ENCODE data around the gene BCAS3.
"Not testable (repeated sequence)": the region's sequence is repeated elsewhere in the genome, so short reads cannot be mapped to it uniquely, and the experiment has no call there.

The BCAS3 gene

DNA sequence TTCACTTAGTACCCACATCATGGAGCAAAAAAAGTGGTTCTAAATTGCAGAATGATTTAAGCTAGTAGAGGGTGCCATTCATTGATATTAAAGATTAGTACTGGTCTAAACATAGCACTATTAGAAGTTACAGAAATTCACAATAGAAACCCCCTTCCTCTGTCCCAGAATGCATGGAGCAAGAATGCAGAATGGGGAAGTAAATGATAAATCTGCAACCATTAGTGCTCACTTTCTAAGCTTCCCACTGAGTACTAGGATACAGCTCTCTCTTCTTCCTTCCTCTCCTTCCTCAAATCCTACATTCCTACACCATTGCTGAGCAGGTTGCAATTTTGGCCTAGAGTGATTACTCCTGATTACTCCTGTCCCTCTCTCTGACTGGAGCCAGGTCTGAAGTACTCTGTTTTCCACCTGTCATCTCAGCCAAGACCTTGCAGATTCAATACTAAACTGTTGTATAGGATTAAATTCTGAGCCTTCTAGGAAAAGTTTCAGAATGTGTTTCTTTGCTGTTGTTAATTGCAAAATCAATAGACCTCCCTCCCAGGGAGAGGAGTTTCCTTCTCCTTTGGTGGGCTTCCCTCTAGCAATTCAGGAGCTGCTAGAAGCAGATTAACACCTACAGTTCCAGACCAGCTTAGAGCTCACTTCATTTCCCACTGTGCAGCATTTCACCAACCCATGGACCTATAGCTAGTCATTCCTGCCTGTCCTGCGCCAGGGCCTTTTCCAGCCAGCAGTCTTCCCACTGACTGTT is 556.5 kb downstream of the BCAS3 start:
- H3K4me3 ChIP-seq (ENCODE audit: low read length) = no peak overlapping the region
- no peak for TF ChIP-seq ZNF274 (IDR thresholded peaks at IDR 0.05; ENCODE audit: low read depth, low read length)

GRCh38 chr17:61235001-61235826 is 557.6 kb downstream of the BCAS3 start:
- no peak overlapping the region for H3K4me3 ChIP-seq (ENCODE audit: low read length)
- TF ChIP-seq ZNF274 (IDR thresholded peaks at IDR 0.05; ENCODE audit: low read depth, low read length) = no peak

DNA sequence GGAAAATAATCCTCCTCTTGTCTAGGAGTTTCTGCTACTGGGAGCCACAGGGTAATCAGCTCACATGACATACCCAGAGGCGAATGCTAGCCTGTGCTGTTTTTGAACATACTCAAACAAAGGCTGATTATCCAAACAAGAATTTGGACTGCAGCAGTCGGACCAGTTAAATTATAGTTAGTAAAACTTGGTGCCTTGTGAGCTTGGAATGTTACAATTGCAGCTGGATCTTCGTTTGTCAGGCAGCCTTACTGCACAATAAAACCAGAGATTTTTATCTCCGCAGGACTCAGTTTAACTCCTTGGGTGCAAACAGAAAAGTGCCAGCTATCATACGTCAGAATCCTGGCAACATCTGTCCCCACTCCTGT is 558.2 kb downstream of the BCAS3 start:
- TF ChIP-seq ZNF274 (IDR thresholded peaks at IDR 0.05; ENCODE audit: low read depth, low read length) = no peak
- no peak overlapping the region for H3K4me3 ChIP-seq (ENCODE audit: low read length)

- H3K4me3 ChIP-seq (ENCODE audit: low read length) = no peak overlapping the region
- TF ChIP-seq ZNF274 (IDR thresholded peaks at IDR 0.05; ENCODE audit: low read depth, low read length) = no peak
Observed at GRCh38 chr17:61237275-61237674, 559.6 kb downstream of the BCAS3 start.

DNA sequence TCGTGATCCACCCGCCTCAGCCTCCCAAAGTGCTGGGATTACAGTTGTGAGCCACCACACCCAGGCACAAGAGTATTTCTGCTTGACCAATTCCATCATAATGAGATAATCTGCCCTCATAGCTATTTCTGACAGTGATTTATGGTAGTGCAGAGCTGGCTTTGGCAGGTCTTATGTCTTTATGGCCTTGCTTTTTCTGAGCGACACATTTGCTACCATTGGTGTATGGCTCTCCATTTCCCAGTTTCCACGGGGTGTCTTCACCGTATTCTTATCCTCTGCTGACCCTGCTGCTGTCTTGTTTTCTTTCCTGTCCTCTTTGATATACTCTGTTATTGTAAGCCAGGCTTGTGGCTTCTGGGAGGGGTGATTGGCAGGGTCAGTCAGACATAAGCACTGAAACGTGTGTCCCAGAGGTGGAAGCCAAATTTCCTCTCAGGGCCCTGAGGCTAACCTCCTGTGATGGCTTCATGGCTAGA is 560.8 kb downstream of the BCAS3 start:
- TF ChIP-seq ZNF274 (IDR thresholded peaks at IDR 0.05; ENCODE audit: low read depth, low read length) = no peak
- no peak overlapping the region for H3K4me3 ChIP-seq (ENCODE audit: low read length)

GRCh38 chr17:61239327-61239726 is 561.7 kb downstream of the BCAS3 start:
- H3K4me3 ChIP-seq (ENCODE audit: low read length) = no peak overlapping the region
- no peak for TF ChIP-seq ZNF274 (IDR thresholded peaks at IDR 0.05; ENCODE audit: low read depth, low read length)

DNA sequence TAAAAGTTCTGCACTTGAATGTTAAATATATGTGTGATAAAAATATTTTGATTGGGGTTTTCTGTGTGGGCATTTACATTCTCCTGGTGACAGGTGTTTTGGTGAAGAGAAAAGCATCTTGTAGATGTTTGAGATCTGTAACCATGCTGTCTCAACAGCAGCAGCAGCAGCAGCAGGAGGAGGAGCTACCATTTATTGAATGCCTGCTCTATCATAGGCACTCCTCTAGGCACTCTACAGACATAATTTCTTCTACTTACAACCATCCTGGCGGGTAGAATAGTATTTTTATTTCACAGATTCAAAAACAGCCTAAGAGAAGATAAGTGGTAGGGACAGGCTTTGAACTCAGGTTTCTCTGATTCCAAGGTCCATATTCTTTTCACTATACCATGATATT is 562.3 kb downstream of the BCAS3 start:
- no peak for TF ChIP-seq ZNF274 (IDR thresholded peaks at IDR 0.05; ENCODE audit: low read depth, low read length)
- no peak overlapping the region for H3K4me3 ChIP-seq (ENCODE audit: low read length)

DNA sequence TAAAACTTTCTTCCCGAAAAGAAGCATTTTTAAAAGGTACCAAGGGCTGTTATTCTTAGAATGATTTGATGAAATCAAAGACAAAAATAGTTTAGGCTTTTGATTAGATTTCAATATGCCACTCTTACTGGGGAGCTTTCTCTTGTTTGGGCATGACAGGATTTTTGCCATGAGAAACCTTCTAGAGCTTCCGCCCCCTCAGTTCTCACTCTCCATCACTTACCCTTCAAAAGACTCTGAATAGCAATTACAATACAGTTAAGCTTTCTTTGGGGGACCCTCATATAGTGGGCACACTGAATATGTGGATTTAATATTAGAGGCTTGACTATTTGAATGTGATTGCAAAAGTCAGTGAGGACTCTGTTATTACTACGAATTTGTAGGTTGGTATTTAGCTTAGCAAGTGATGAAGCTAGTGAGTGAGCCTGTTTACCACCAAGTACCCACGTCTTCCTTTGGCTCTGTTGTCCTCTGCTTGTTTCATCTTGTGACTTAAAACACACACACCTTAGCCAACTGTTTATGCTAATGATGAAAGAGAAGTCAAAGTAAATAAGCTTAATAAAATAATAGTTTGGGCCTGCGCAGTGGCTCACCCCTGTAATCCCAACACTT is 563.3 kb downstream of the BCAS3 start:
- no peak for TF ChIP-seq ZNF274 (IDR thresholded peaks at IDR 0.05; ENCODE audit: low read depth, low read length)
- H3K4me3 ChIP-seq (ENCODE audit: low read length) = no peak overlapping the region

GRCh38 chr17:61244988-61245387 is 567.3 kb downstream of the BCAS3 start:
- H3K4me3 ChIP-seq (ENCODE audit: low read length) = not testable (repeated sequence)

DNA sequence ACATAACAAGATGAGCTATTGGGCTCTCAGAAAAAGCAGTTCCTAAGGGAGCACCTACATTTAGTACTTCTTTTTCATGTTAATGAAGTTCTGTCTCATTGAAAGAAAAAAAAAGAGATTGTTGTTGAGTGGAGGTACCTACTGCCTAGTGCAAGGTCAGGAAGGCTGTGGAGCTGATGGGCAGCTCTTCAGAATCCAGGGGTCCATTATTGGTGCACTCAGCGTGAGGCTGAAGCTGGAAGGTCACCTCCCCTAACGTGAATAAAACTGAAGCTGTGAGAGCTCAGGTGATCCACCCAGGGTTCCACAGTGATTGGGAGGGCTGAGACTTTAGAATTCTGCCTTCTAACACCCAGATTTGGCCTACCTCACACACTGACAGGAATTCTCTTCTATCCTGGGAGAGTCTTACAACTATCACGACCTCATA is 568.1 kb downstream of the BCAS3 start:
- no peak overlapping the region for H3K4me3 ChIP-seq (ENCODE audit: low read length)
- TF ChIP-seq ZNF274 (IDR thresholded peaks at IDR 0.05; ENCODE audit: low read depth, low read length) = no peak

GRCh38 chr17:61247439-61247838 is 569.8 kb downstream of the BCAS3 start:
- TF ChIP-seq ZNF274 (IDR thresholded peaks at IDR 0.05; ENCODE audit: low read depth, low read length) = no peak
- H3K4me3 ChIP-seq (ENCODE audit: low read length) = no peak overlapping the region

- TF ChIP-seq ZNF274 (IDR thresholded peaks at IDR 0.05; ENCODE audit: low read depth, low read length) = no peak
- no peak overlapping the region for H3K4me3 ChIP-seq (ENCODE audit: low read length)
Observed at GRCh38 chr17:61248399-61248798, 570.7 kb downstream of the BCAS3 start.

- H3K4me3 ChIP-seq (ENCODE audit: low read length) = no peak overlapping the region
- TF ChIP-seq ZNF274 (IDR thresholded peaks at IDR 0.05; ENCODE audit: low read depth, low read length) = no peak
Observed at GRCh38 chr17:61249649-61250299, 572.1 kb downstream of the BCAS3 start.

- TF ChIP-seq ZNF274 (IDR thresholded peaks at IDR 0.05; ENCODE audit: low read depth, low read length) = no peak
- H3K4me3 ChIP-seq (ENCODE audit: low read length) = no peak overlapping the region
Observed at GRCh38 chr17:61250335-61250890, 572.8 kb downstream of the BCAS3 start.

All from GM08714 (cell line).